ENCODE measurements around the gene LRIG1.

LRIG1 gene

DNA sequence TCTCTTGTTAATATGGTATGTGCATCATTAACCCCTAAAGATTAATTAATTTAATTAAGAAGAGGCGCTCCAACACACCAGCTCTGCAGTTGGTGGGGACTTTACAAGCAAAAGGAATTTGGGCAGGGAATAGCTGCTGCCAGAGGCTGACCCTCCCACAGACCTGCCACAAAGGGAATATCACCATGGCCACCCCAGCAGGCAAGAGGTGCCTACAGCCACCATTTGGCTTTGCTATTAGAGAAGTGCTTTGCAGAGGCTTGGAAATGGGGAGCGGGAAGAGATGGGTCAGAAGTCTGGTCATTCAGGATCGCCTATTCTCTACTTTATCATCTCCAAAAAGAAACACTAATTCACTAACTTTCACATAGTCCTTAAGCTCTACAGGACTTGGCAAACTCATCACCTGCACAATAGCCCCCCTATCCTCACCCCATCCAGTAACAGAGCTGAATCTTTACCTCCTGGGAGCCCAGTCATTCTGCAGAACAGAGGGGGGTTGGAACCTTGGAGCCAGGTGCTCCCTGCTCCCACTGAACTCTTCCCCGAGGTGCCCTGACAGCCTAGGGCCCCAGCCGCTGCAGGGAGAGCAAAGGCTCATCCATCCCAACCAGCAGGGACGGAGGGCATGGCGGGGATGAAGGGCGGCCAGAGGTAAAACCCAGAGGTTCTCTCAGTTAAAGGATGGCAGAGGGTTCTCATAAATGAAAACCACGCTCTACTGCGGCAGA lies 29.7 kb downstream of the LRIG1 start:
- no peak for DNase-seq (ENCODE audit: low read depth in 3 of 3)

- no peak for DNase-seq (ENCODE audit: low read depth in 3 of 3)
Measured at GRCh38 chr3:66470285-66470684, 30.5 kb downstream of the LRIG1 start.

- DNase-seq (ENCODE audit: low read depth in 3 of 3), result no peak
Measured at GRCh38 chr3:66469220-66469640, 31.6 kb downstream of the LRIG1 start.

DNA sequence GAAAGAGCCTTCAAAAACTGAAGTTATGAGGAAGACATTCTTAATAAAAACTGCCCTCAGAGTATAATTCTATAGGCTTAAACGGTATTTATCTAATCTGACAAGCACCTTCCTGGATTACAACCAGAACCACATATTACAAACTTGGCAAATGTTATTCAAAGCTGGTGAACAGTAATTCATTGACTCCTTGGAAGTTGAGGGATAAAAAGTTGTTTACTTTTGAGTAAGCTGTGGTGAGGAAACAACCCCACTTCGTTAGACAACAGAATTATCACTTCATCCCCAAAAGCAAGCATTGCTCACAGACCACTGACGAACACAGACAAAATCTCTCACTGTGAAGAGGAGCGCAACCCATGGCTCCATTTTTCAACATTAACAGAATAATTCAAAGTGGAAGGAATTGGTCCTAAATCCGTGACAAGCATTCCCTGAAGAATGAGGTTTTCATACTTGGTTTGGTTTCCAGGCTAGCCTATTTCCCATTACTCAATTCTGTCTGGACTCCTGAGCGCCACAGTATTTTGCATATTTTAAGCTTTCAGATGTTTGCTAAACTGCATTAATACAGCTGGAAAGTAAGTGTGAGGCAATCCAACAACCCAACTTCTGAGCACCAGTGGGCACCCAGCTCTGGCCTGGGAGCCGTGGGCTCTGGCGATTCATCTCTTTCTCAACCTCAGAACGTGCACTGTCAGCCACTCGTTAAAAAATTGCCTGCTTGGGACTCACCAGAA lies 32.7 kb downstream of the LRIG1 start:
- no peak for DNase-seq (ENCODE audit: low read depth in 3 of 3)

DNA sequence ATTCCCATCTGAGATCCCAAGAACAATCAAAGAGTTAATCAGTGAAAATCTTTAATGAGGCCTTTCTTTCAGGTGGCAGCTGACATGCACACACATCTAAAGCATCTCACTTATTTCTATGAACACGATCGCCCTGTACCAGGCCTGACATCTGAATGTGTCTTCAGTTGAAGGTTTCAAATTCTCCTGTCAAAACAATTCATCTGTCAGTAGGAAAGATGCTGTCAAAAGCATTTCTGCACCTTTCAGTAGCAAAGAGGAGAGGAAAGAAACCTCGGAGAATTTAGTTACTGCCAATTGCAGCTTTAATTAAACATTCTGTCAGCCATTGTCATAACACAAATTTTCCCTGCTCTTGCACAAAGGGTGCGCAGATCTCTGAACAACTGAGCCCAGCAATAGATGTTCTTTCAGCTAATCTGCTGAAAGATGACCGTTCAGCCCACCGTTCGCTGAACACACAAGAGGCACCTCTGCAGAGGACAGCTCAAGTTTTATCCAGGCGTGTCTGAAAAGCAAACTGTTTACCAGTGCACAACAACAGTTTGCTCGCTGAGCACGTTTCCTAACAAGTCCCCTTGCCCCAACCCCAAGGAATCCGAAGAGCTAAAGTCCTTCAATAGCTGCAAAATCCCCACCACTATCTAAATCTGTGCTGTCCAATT lies 34.1 kb downstream of the LRIG1 start:
- no peak for DNase-seq (ENCODE audit: low read depth in 3 of 3)

DNA sequence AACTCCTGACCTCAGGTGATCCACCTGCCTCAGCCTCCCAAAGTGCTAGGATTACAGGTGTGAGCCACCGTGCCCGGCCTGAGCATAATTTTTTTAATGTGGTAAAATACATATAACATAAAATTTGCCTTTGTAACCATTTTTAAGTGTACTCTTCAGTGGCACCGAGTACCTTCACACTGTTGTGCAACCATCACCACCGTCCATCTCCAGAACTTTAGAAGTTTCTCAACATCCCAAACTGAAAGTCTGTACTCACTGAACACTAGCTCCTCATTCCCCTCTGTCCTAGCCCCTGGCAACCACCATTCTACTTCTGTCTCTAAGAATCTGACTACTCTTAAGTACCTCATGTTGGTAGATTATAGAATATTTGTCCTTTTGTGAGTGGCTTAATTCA lies 35.2 kb downstream of the LRIG1 start:
- no peak for DNase-seq (ENCODE audit: low read depth in 3 of 3)

DNA sequence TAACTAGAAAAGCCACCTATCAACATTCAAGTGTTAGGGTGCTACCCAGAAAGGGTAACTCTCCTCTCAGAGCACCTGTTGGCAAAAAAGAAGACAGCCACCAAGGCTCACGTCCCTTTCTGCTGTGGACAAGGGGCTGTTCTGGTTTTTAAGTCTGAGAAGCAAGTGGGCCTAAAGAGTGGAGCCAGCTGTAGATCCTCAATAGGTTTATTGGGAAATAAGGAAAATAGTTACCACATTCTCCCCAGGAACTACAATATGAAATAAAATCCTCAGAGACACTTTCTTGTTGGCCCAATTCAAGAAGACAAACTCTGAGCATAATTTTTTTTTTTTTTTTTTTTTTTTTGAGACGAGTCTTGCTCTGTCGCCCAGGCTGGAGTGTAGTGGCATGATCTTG lies 35.8 kb downstream of the LRIG1 start:
- DNase-seq (ENCODE audit: low read depth in 3 of 3), result no peak

DNA sequence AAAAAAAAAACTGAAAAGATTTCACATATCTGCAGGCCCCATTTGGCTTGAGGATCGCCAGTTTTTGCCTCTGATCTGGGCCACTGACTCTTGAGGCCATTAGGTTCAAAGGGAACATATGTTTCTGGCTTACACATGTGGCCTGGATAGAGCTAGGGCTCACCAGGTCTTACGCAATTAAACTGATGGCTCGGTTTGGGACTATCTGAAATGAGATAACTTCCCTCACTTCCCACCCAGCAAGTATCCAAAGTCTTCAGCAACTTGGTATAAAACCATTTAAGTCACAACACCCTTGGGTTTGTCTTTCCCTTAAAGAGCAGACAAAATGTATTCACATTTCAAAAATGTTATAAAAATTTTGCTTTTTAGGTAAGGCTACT lies 36.3 kb downstream of the LRIG1 start:
- no peak for DNase-seq (ENCODE audit: low read depth in 3 of 3)

GRCh38 chr3:66463730-66464511 lies 36.9 kb downstream of the LRIG1 start:
- DNase-seq (ENCODE audit: low read depth in 3 of 3), result no peak

DNA sequence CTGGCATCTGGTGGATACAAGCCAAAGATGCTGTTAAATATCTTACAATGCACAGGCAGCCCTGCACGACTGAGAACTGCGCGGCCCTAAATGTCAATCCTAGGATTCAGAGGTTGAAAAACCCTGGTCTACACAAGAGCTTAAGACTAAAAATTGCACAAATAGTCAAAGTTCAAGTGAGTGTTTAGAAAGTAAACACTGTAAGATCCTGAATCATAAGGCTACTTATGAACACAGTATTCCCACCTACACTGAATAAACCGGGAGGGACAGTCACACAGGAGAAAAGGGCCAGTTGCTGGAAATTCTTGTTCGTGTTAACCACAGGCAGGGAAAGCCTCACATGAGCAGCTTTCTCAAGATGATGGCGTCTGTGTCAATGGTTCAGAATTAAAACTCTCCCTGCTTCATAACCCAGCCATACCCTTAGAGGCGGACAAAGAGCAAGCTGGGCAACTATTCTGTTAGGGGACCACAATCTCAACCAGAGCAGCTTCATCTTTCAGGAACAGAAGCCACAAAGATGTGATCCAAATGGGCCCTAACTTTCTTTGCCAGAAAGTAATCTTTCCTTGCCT lies 37.7 kb downstream of the LRIG1 start:
- DNase-seq (ENCODE audit: low read depth in 3 of 3), result no peak

GRCh38 chr3:66457252-66457651 lies 43.6 kb downstream of the LRIG1 start:
- no peak for DNase-seq (ENCODE audit: low read depth in 3 of 3)

GRCh38 chr3:66456711-66457173 lies 44.1 kb downstream of the LRIG1 start:
- DNase-seq (ENCODE audit: low read depth in 3 of 3), result no peak

- DNase-seq (ENCODE audit: low read depth in 3 of 3), result no peak
Measured at GRCh38 chr3:66454464-66454859, 46.4 kb downstream of the LRIG1 start.

GRCh38 chr3:66453651-66454463 lies 47.0 kb downstream of the LRIG1 start:
- no peak for DNase-seq (ENCODE audit: low read depth in 3 of 3)

- no peak for DNase-seq (ENCODE audit: low read depth in 3 of 3)
Measured at GRCh38 chr3:66452303-66453011, 48.4 kb downstream of the LRIG1 start.

DNA sequence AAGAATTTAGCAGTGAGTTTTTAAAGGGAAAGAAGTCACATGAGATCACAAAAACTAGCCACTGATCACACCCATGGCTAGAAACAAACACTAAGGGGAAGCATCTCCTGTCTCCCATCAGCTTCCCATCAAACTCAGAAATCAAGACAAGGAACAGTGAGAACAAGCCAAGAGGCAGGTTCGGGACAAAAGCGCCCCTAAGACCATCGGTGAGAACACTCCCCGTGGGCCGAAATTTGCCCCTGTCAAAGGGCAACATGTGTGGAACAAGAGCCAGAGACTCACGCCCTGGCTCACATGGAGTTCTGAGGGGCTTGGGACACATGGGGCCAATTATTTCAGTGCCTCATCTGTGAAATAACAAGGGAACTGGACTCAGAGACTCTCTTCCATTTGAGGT lies 49.1 kb downstream of the LRIG1 start:
- no peak for DNase-seq (ENCODE audit: low read depth in 3 of 3)

DNA sequence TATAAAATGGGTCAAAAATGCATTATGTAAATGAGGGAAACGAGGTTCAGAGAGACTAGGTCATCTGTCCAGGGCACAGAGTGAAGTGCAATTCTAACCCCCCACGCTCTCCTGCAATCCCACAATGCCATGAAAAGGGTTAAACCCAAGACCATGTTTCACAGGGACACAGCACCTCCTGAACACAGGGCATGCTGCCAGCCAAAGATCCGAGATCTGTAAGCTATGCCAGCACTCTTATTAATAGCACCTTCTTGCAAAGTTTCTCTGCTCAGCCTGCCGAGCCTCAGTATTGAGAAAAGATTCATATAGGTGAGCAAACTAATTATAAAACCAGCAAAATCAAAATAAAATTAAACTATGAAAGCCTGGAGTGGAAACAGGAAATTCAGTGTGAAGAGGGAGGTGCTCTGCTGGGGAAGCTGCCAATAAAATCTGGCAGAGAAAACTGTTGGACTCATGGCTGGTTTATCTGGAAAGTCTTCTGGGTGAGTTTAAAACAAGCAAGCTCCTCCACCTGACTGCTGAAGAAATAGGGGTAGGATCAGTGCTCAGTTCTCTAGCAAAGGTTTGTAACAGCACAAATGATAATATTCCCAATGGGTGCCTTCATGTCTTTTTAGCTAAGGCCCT lies 50.3 kb downstream of the LRIG1 start:
- DNase-seq (ENCODE audit: low read depth in 3 of 3), result no peak

GRCh38 chr3:66449411-66449974 lies 51.3 kb downstream of the LRIG1 start:
- no peak for DNase-seq (ENCODE audit: low read depth in 3 of 3)

GRCh38 chr3:66444146-66444644 lies 56.6 kb downstream of the LRIG1 start:
- no peak for DNase-seq (ENCODE audit: low read depth in 3 of 3)

Measured in stimulated activated CD4-positive, alpha-beta T cell treated with anti-CD3 and anti-CD28 coated beads, TNF-alpha, amount 100 ng/mL, for 4 hours (primary cell).